Spinal cord (tissue), 10 donors: ENCODE measurements around the gene PLLP. TPM values are rescaled to one million over a fixed set of nuclear protein-coding genes. Genes with fewer than 3 reads are reported as not detected.

Source experiments
- DNase-seq, 6 donors: peaks; one replicate each; pipeline versions ENCODE4 v3.0.0 to v3.0.0-alpha.2; 2013 to 2015; ENCODE audit warnings: low spot score in 6 of 6, low read depth in 4 of 6
- H3K27ac ChIP-seq: one replicate; pipeline ENCODE4 v1.5.1; 2013; ENCODE audit warnings: low read depth, low read length, control low read depth
- H3K27me3 ChIP-seq: one replicate; pipeline ENCODE4 v1.6.1; 2013; ENCODE audit warnings: low read length; ENCODE audit not compliant: control insufficient read depth, insufficient read depth
- H3K36me3 ChIP-seq: one replicate; pipeline ENCODE4 v1.6.1; 2013; ENCODE audit warnings: low read length; ENCODE audit not compliant: control insufficient read depth, insufficient read depth
- H3K4me1 ChIP-seq: one replicate; pipeline ENCODE4 v1.6.1; 2013; ENCODE audit warnings: low read length; ENCODE audit not compliant: control insufficient read depth, insufficient read depth
- H3K4me3 ChIP-seq: one replicate; pipeline ENCODE4 v1.5.1; 2013; ENCODE audit warnings: low read depth, low read length, control low read depth
- H3K9me3 ChIP-seq: one replicate; pipeline ENCODE4 v1.6.1; 2013; ENCODE audit warnings: low read length; ENCODE audit not compliant: control insufficient read depth, insufficient read depth
- WGBS: methylation state at CpG from one replicate; pipeline ENCODE4 v1.1.5; 2013; ENCODE audit warnings: missing lambda C conversion rate; ENCODE audit not compliant: insufficient coverage; 5-methylcytosine and 5-hydroxymethylcytosine counted together
- polyA plus RNA-seq, 2 donors: library from polyadenylated mRNA; unstranded; fragments of 120-200 nt; gene quantifications; one replicate each; pipeline ENCODE4 v1.2.1, GENCODE V29; 2013; ENCODE audit not compliant: insufficient read length in 2 of 2
- total RNA-seq, 2 donors: library from RNA; depleted of rRNA in 1 of 2; stranded (reverse); fragments of 120-200 nt in 1 of 2; fragments of >200 nt in 1 of 2; gene quantifications; one replicate each; pipeline versions ENCODE4 v1.2.3 to v1.2.4, GENCODE V29; 2013 to 2014
- donor health status: healthy.

Gene PLLP
- total and polyA plus RNA-seq, 4 donors: 19.1 to 38.1 (median 29.3) TPM

- H3K36me3 ChIP-seq: no peaks in the 10 kb centered on the region
- H3K4me3 ChIP-seq: no peak overlapping the region
- DNase-seq: no peak
- no peaks in the 10 kb centered on the region for H3K9me3 ChIP-seq
- H3K27me3 ChIP-seq: peaks cover 9% of the 10 kb centered on the region
- H3K4me1 ChIP-seq: peaks cover 23% of the 10 kb centered on the region
- 41% methylated on average over 9 of the region's 14 CpGs for WGBS
- H3K27ac ChIP-seq: peak overlapping the region; percentile 87
Observed at GRCh38 chr16:57289391-57290257, 5.2 kb upstream of the PLLP start.

- no peaks in the 10 kb centered on the region for H3K36me3 ChIP-seq
- H3K4me3 ChIP-seq: no peak overlapping the region
- DNase-seq: no peak
- peaks cover 40% of the 10 kb centered on the region for H3K4me1 ChIP-seq
- H3K9me3 ChIP-seq: no peaks in the 10 kb centered on the region
- WGBS: 80% methylated on average over 1 of the region's 5 CpGs
- H3K27me3 ChIP-seq: peaks cover 25% of the 10 kb centered on the region
- H3K27ac ChIP-seq: no peak overlapping the region
Observed at GRCh38 chr16:57285379-57285778, 907 bp upstream of the PLLP start.

GRCh38 chr16:57284952-57285363 lies 486 bp upstream of the PLLP start:
- Histone ChIP-seq H3K27me3 (peaks cover 25% of the 10 kb centered on the region), H3K4me1 (peaks cover 37% of the 10 kb centered on the region), H3K36me3 (no peaks in the 10 kb centered on the region), H3K4me3 (peak overlapping the region; percentile 53), H3K9me3 (no peaks in the 10 kb centered on the region), H3K27ac (no peak overlapping the region)
- no peak for DNase-seq
- WGBS: under 1% methylated on average over 11 of the region's 22 CpGs

GRCh38 chr16:57283959-57284208 lies 588 bp downstream of the PLLP start:
- Histone ChIP-seq H3K27me3 (peaks cover 25% of the 10 kb centered on the region), H3K27ac (no peak overlapping the region), H3K9me3 (no peaks in the 10 kb centered on the region), H3K4me3 (peak overlapping the region; percentile 40), H3K36me3 (no peaks in the 10 kb centered on the region), H3K4me1 (peaks cover 26% of the 10 kb centered on the region)
- 5% methylated on average over 14 of the region's 14 CpGs for WGBS
- DNase-seq: no peak

GRCh38 chr16:57283214-57283958 lies 1.1 kb downstream of the PLLP start:
- Histone ChIP-seq H3K27ac (no peak overlapping the region), H3K36me3 (no peaks in the 10 kb centered on the region), H3K27me3 (peaks cover 25% of the 10 kb centered on the region), H3K4me1 (peaks cover 23% of the 10 kb centered on the region), H3K9me3 (no peaks in the 10 kb centered on the region), H3K4me3 (peak overlapping the region; percentile 40)
- WGBS: 43% methylated on average over 15 of the region's 24 CpGs
- no peak for DNase-seq

GRCh38 chr16:57282510-57283213 lies 1.8 kb downstream of the PLLP start:
- H3K27me3 ChIP-seq: peaks cover 25% of the 10 kb centered on the region
- no peaks in the 10 kb centered on the region for H3K36me3 ChIP-seq
- H3K4me3 ChIP-seq: no peak overlapping the region
- H3K27ac ChIP-seq: no peak overlapping the region
- DNase-seq: no peak
- peaks cover 23% of the 10 kb centered on the region for H3K4me1 ChIP-seq
- H3K9me3 ChIP-seq: no peaks in the 10 kb centered on the region
- WGBS: 84% methylated on average over 6 of the region's 8 CpGs

- WGBS: 86% methylated on average over 1 of the region's 3 CpGs
- Histone ChIP-seq H3K27ac (no peak overlapping the region), H3K27me3 (peaks cover 25% of the 10 kb centered on the region)
Observed at GRCh38 chr16:57281791-57282190, 2.7 kb downstream of the PLLP start.

GRCh38 chr16:57279780-57280638 lies 4.5 kb downstream of the PLLP start:
- peaks cover 20% of the 10 kb centered on the region for H3K27me3 ChIP-seq
- no peaks in the 10 kb centered on the region for H3K9me3 ChIP-seq
- DNase-seq: no peak
- peaks cover 21% of the 10 kb centered on the region for H3K4me1 ChIP-seq
- H3K36me3 ChIP-seq: no peaks in the 10 kb centered on the region
- H3K27ac ChIP-seq: no peak overlapping the region
- WGBS: 98% methylated on average over 4 of the region's 7 CpGs
- H3K4me3 ChIP-seq: no peak overlapping the region

More at GRCh38 chr16:57281791-57282190, 2.7 kb downstream of the PLLP start:
- Histone ChIP-seq H3K9me3 (no peaks in the 10 kb centered on the region), H3K36me3 (no peaks in the 10 kb centered on the region), H3K4me3 (no peak overlapping the region), H3K4me1 (peaks cover 23% of the 10 kb centered on the region)
- no peak for DNase-seq

GRCh38 chr16:57278494-57278893 lies 6.0 kb downstream of the PLLP start:
- no peak overlapping the region for H3K4me3 ChIP-seq
- peak overlapping the region; percentile 57 for H3K27ac ChIP-seq
- 56% methylated on average over 3 of the region's 4 CpGs for WGBS
- no peaks in the 10 kb centered on the region for H3K9me3 ChIP-seq
- DNase-seq: no peak
- peaks cover 4% of the 10 kb centered on the region for H3K27me3 ChIP-seq
- H3K4me1 ChIP-seq: peaks cover 9% of the 10 kb centered on the region
- no peaks in the 10 kb centered on the region for H3K36me3 ChIP-seq
